GM19467 (cell line): ENCODE data around the gene BIRC6.

Experiments used
- ATAC-seq: cut with Tn5 transposase; IDR thresholded peaks from one replicate; pipeline ENCODE4 v1.9.1; 2021; ENCODE audit warnings: mild to moderate bottlenecking, moderate library complexity; ENCODE audit not compliant: unreplicated experiment

Gene BIRC6

GRCh38 chr2:32375228-32375892 lies 18.5 kb downstream of the BIRC6 start:
- no peak for ATAC-seq

GRCh38 chr2:32376756-32377155 lies 19.9 kb downstream of the BIRC6 start:
- no peak for ATAC-seq

GRCh38 chr2:32377928-32378327 lies 21.1 kb downstream of the BIRC6 start:
- ATAC-seq: no peak

GRCh38 chr2:32379352-32379751 lies 22.5 kb downstream of the BIRC6 start:
- no peak for ATAC-seq

- no peak for ATAC-seq
Measured at GRCh38 chr2:32383858-32384257, 27.0 kb downstream of the BIRC6 start.

GRCh38 chr2:32384529-32384928 lies 27.7 kb downstream of the BIRC6 start:
- no peak for ATAC-seq

GRCh38 chr2:32386739-32387138 lies 29.9 kb downstream of the BIRC6 start:
- no peak for ATAC-seq

- ATAC-seq: no peak
Measured at GRCh38 chr2:32399221-32399620, 42.4 kb downstream of the BIRC6 start.

GRCh38 chr2:32402091-32402490 lies 45.3 kb downstream of the BIRC6 start:
- no peak for ATAC-seq

GRCh38 chr2:32403782-32404181 lies 47.0 kb downstream of the BIRC6 start:
- no peak for ATAC-seq

- no peak for ATAC-seq
Measured at GRCh38 chr2:32404691-32405090, 47.9 kb downstream of the BIRC6 start.

GRCh38 chr2:32416519-32416918 lies 59.7 kb downstream of the BIRC6 start:
- no peak for ATAC-seq

GRCh38 chr2:32417659-32418058 lies 60.8 kb downstream of the BIRC6 start:
- no peak for ATAC-seq

GRCh38 chr2:32418778-32419177 lies 62.0 kb downstream of the BIRC6 start:
- no peak for ATAC-seq

GRCh38 chr2:32422133-32422532 lies 65.3 kb downstream of the BIRC6 start:
- no peak for ATAC-seq

- no peak for ATAC-seq
Measured at GRCh38 chr2:32423536-32423935, 66.7 kb downstream of the BIRC6 start.

- no peak for ATAC-seq
Measured at GRCh38 chr2:32424739-32425138, 67.9 kb downstream of the BIRC6 start.

GRCh38 chr2:32425719-32426141 lies 68.9 kb downstream of the BIRC6 start:
- ATAC-seq: no peak

- ATAC-seq: no peak
Measured at GRCh38 chr2:32427672-32428610, 71.1 kb downstream of the BIRC6 start.

GRCh38 chr2:32430804-32431203 lies 74.0 kb downstream of the BIRC6 start:
- no peak for ATAC-seq

- no peak for ATAC-seq
Measured at GRCh38 chr2:32436150-32436549, 79.3 kb downstream of the BIRC6 start.

- no peak for ATAC-seq
Measured at GRCh38 chr2:32442020-32442467, 85.2 kb downstream of the BIRC6 start.
